ENCODE results near the gene SAG. TPM values are rescaled to one million over a fixed set of nuclear protein-coding genes. Genes with fewer than 3 reads are reported as not detected.

The SAG gene
- total and polyA plus RNA-seq, 2 experiments from 2014 or later = not detected

- H3K27me3 Mint-ChIP-seq (ENCODE audit: insufficient read depth, low read depth, poor library complexity) = no peaks in the 10 kb centered on the region
- H3K4me1 Mint-ChIP-seq = peaks cover 2% of the 10 kb centered on the region; the same call in 1 of the 3 replicates
- Histone ChIP-seq H3F3A (replicated peaks; ENCODE audit: low read depth) (no peaks in the 10 kb centered on the region), H3K27me3 (ENCODE audit: insufficient read depth) (no peaks in the 10 kb centered on the region), H3K4me3 (no peak overlapping the region), H3K9me2 (ENCODE audit: insufficient read depth) (no peaks in the 10 kb centered on the region), H3K27ac (ENCODE audit: low read depth) (no peak overlapping the region), H3K79me2 (replicated peaks; ENCODE audit: insufficient read depth) (no peaks in the 10 kb centered on the region), H4K20me1 (replicated peaks; ENCODE audit: insufficient read depth) (no peaks in the 10 kb centered on the region), H2AFZ (peak overlapping the region; percentile 28; the same call in 1 of the 2 replicates), H3K4me1 (ENCODE audit: insufficient read depth) (no peaks in the 10 kb centered on the region), H3K4me2 (no peak overlapping the region), H3K36me3 (ENCODE audit: insufficient read depth) (no peaks in the 10 kb centered on the region)
- TF ChIP-seq ZNF331 (CRISPR knock-in tag; IDR thresholded peaks at IDR 0.05; ENCODE audit: low read depth) (no peak), NANOG (IDR thresholded peaks at IDR 0.05; ENCODE audit: borderline replicate concordance) (no peak), EZH2 (IDR thresholded peaks at IDR 0.05; ENCODE audit: low read depth, unreplicated experiment) (no peak), CREB1 (CRISPR knock-in tag; IDR thresholded peaks at IDR 0.05; ENCODE audit: low read depth) (no peak)
- ATAC-seq (no peak), DNase-seq (ENCODE audit: low spot score) (no peak)
- H3K27ac Mint-ChIP-seq = no peak overlapping the region
- H3K9me3 Mint-ChIP-seq = no peaks in the 10 kb centered on the region
- no peak overlapping the region for H3K4me3 Mint-ChIP-seq
- no peaks in the 10 kb centered on the region for H3K36me3 Mint-ChIP-seq (ENCODE audit: low read depth)
Observed at GRCh38 chr2:233321166-233321565, 13.6 kb downstream of the SAG start.

GRCh38 chr2:233323851-233324250 lies 16.2 kb downstream of the SAG start:
- Mint-ChIP-seq H3K36me3 (ENCODE audit: low read depth) (no peaks in the 10 kb centered on the region), H3K4me3 (no peak overlapping the region), H3K27me3 (ENCODE audit: insufficient read depth, low read depth, poor library complexity) (peaks cover 5% of the 10 kb centered on the region), H3K9me3 (no peaks in the 10 kb centered on the region), H3K27ac (no peak overlapping the region), H3K4me1 (peaks cover 2% of the 10 kb centered on the region; the same call in 1 of the 3 replicates)
- no peak for DNase-seq (ENCODE audit: low spot score)
- Histone ChIP-seq H3K4me2 (no peak overlapping the region), H3K36me3 (ENCODE audit: insufficient read depth) (no peaks in the 10 kb centered on the region), H2AFZ (no peak overlapping the region), H3K27me3 (ENCODE audit: insufficient read depth) (no peaks in the 10 kb centered on the region), H3K4me3 (no peak overlapping the region), H3K27ac (ENCODE audit: low read depth) (no peak overlapping the region), H3K79me2 (replicated peaks; ENCODE audit: insufficient read depth) (no peaks in the 10 kb centered on the region), H3F3A (replicated peaks; ENCODE audit: low read depth) (no peaks in the 10 kb centered on the region), H3K4me1 (ENCODE audit: insufficient read depth) (no peaks in the 10 kb centered on the region), H4K20me1 (replicated peaks; ENCODE audit: insufficient read depth) (no peaks in the 10 kb centered on the region), H3K9me2 (ENCODE audit: insufficient read depth) (no peaks in the 10 kb centered on the region)
- ATAC-seq = peak; percentile 48
- TF ChIP-seq CREB1 (CRISPR knock-in tag; IDR thresholded peaks at IDR 0.05; ENCODE audit: low read depth) = no peak
- peak; percentile 17 to 59; a peak in 2 of 4 replicates for TF ChIP-seq CTCF (conservative IDR thresholded peaks at IDR 0.05; ENCODE audit: low read depth in 2 of 2)
- no peak for TF ChIP-seq ZNF331 (CRISPR knock-in tag; IDR thresholded peaks at IDR 0.05; ENCODE audit: low read depth)
- TF ChIP-seq REST (IDR thresholded peaks at IDR 0.05; ENCODE audit: unreplicated experiment) = no peak
- no peak for TF ChIP-seq ZNF114 (CRISPR knock-in tag; IDR thresholded peaks at IDR 0.05)
- no peak for TF ChIP-seq JUNB (IDR thresholded peaks at IDR 0.05; ENCODE audit: unreplicated experiment)
- TF ChIP-seq, protein P1, sequence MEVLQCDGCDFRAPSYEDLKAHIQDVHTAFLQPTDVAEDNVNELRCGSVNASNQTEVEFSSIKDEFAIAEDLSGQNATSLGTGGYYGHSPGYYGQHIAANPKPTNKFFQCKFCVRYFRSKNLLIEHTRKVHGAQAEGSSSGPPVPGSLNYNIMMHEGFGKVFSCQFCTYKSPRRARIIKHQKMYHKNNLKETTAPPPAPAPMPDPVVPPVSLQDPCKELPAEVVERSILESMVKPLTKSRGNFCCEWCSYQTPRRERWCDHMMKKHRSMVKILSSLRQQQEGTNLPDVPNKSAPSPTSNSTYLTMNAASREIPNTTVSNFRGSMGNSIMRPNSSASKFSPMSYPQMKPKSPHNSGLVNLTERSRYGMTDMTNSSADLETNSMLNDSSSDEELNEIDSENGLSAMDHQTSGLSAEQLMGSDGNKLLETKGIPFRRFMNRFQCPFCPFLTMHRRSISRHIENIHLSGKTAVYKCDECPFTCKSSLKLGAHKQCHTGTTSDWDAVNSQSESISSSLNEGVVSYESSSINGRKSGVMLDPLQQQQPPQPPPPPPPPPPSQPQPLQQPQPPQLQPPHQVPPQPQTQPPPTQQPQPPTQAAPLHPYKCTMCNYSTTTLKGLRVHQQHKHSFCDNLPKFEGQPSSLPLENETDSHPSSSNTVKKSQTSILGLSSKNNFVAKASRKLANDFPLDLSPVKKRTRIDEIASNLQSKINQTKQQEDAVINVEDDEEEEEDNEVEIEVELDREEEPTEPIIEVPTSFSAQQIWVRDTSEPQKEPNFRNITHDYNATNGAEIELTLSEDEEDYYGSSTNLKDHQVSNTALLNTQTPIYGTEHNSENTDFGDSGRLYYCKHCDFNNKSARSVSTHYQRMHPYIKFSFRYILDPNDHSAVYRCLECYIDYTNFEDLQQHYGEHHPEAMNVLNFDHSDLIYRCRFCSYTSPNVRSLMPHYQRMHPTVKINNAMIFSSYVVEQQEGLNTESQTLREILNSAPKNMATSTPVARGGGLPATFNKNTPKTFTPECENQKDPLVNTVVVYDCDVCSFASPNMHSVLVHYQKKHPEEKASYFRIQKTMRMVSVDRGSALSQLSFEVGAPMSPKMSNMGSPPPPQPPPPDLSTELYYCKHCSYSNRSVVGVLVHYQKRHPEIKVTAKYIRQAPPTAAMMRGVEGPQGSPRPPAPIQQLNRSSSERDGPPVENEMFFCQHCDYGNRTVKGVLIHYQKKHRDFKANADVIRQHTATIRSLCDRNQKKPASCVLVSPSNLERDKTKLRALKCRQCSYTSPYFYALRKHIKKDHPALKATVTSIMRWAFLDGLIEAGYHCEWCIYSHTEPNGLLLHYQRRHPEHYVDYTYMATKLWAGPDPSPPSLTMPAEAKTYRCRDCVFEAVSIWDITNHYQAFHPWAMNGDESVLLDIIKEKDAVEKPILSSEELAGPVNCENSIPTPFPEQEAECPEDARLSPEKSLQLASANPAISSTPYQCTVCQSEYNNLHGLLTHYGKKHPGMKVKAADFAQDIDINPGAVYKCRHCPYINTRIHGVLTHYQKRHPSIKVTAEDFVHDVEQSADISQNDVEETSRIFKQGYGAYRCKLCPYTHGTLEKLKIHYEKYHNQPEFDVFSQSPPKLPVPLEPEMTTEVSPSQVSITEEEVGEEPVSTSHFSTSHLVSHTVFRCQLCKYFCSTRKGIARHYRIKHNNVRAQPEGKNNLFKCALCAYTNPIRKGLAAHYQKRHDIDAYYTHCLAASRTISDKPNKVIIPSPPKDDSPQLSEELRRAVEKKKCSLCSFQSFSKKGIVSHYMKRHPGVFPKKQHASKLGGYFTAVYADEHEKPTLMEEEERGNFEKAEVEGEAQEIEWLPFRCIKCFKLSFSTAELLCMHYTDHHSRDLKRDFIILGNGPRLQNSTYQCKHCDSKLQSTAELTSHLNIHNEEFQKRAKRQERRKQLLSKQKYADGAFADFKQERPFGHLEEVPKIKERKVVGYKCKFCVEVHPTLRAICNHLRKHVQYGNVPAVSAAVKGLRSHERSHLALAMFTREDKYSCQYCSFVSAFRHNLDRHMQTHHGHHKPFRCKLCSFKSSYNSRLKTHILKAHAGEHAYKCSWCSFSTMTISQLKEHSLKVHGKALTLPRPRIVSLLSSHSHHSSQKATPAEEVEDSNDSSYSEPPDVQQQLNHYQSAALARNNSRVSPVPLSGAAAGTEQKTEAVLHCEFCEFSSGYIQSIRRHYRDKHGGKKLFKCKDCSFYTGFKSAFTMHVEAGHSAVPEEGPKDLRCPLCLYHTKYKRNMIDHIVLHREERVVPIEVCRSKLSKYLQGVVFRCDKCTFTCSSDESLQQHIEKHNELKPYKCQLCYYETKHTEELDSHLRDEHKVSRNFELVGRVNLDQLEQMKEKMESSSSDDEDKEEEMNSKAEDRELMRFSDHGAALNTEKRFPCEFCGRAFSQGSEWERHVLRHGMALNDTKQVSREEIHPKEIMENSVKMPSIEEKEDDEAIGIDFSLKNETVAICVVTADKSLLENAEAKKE (CRISPR knock-in tag; IDR thresholded peaks at IDR 0.05) = no peak
